ENCODE measurements around the gene KRT27. TPM values are rescaled to one million over a fixed set of nuclear protein-coding genes. Genes with fewer than 3 reads are reported as not detected.

Gene KRT27
- total RNA-seq, 2 donors from 2014 or later = not detected

GRCh38 chr17:40820228-40820838, 38.0 kb upstream of the KRT27 start:
- no peak for ATAC-seq
- no peak for DNase-seq
- TF ChIP-seq POLR2A (IDR thresholded peaks at IDR 0.05) (no peak), CTCF (IDR thresholded peaks at IDR 0.05) (no peak)
- no peak overlapping the region for H3K4me3 ChIP-seq
- H3K36me3 ChIP-seq (replicated peaks in 1 of 2; ENCODE audit: insufficient read depth in 1 of 2, low read depth in 2 of 2) = no peaks in the 10 kb centered on the region
- no peaks in the 10 kb centered on the region for H3K27me3 ChIP-seq
- WGBS, 2 donors = 77 to 90% methylated on average over 9 of the region's 9 CpGs
- no peaks in the 10 kb centered on the region for H3K9me3 ChIP-seq
- intact Hi-C loops (cut with DNase I) = no loop called here
- no peak overlapping the region for H3K27ac ChIP-seq
- peaks cover 15% of the 10 kb centered on the region for H3K4me1 ChIP-seq

GRCh38 chr17:40819528-40820125, 37.3 kb upstream of the KRT27 start:
- TF ChIP-seq CTCF (IDR thresholded peaks at IDR 0.05) (no peak), POLR2A (IDR thresholded peaks at IDR 0.05) (no peak)
- DNase-seq (peak in 1 of 4 donors; percentile 6), ATAC-seq (no peak)
- intact Hi-C loops (cut with DNase I) = no loop called here
- Histone ChIP-seq H3K36me3 (replicated peaks in 1 of 2; ENCODE audit: insufficient read depth in 1 of 2, low read depth in 2 of 2) (no peaks in the 10 kb centered on the region), H3K27ac (peak overlapping the region in 3 of 4 donors; percentile 77 to 89 (median 88)), H3K4me3 (peak overlapping the region; percentile 19 to 23), H3K27me3 (no peaks in the 10 kb centered on the region), H3K4me1 (peaks cover 15% of the 10 kb centered on the region), H3K9me3 (no peaks in the 10 kb centered on the region)
- 33 to 36% methylated on average over 9 of the region's 9 CpGs for WGBS, 2 donors

- Histone ChIP-seq H3K4me3 (peak overlapping the region; percentile 40 to 59), H3K36me3 (replicated peaks in 1 of 2; ENCODE audit: insufficient read depth in 1 of 2, low read depth in 2 of 2) (no peaks in the 10 kb centered on the region), H3K9me3 (no peaks in the 10 kb centered on the region), H3K4me1 (peaks cover 15% of the 10 kb centered on the region), H3K27me3 (no peaks in the 10 kb centered on the region), H3K27ac (peak overlapping the region; percentile 77 to 89 (median 84))
- peak; percentile 96 for ATAC-seq
- intact Hi-C loops (cut with DNase I) = no loop called here
- 1% methylated on average over 48 to 57 of the region's 73 CpGs for WGBS, 2 donors
- TF ChIP-seq CTCF (IDR thresholded peaks at IDR 0.05) (no peak), POLR2A (IDR thresholded peaks at IDR 0.05) (peak; percentile 34 to 40 (median 39))
- DNase-seq = peak; percentile 78 to 84 (median 80)
Measured at GRCh38 chr17:40818733-40819527, 36.6 kb upstream of the KRT27 start.

- 12 to 15% methylated on average over 7 of the region's 7 CpGs for WGBS, 2 donors
- Histone ChIP-seq H3K4me1 (peaks cover 15% of the 10 kb centered on the region), H3K36me3 (replicated peaks in 1 of 2; ENCODE audit: insufficient read depth in 1 of 2, low read depth in 2 of 2) (no peaks in the 10 kb centered on the region), H3K27me3 (no peaks in the 10 kb centered on the region), H3K27ac (peak overlapping the region; percentile 77 to 89 (median 84)), H3K4me3 (peak overlapping the region; percentile 40 to 59), H3K9me3 (no peaks in the 10 kb centered on the region)
- ATAC-seq (no peak), DNase-seq (no peak)
- intact Hi-C loops (cut with DNase I) = no loop called here
- TF ChIP-seq POLR2A (IDR thresholded peaks at IDR 0.05) (no peak), CTCF (IDR thresholded peaks at IDR 0.05) (no peak)
Measured at GRCh38 chr17:40818343-40818732, 36.0 kb upstream of the KRT27 start.

Data from body of pancreas (tissue), 4 donors.